Measurements from ENCODE around the gene TCF7L1. TPM values are rescaled to one million over a fixed set of nuclear protein-coding genes. Genes with fewer than 3 reads are reported as not detected.

Gene TCF7L1
- total RNA-seq, 2 donors from 2014 or later: 8.3 to 8.8 TPM

GRCh38 chr2:85132397-85132796, 795 bp upstream of the TCF7L1 start:
- no peak for TF ChIP-seq CTCF (IDR thresholded peaks at IDR 0.05)
- Histone ChIP-seq H3K9me3 (no peaks in the 10 kb centered on the region), H3K27me3 (replicated peaks; ENCODE audit: insufficient read depth) (no peaks in the 10 kb centered on the region), H3K27ac (peak overlapping the region; percentile 2 to 52), H3K4me3 (peak overlapping the region; percentile 78), H3K4me1 (ENCODE audit: control insufficient read depth in 1 of 2, low read depth in 2 of 2) (peaks cover 16 to 26% of the 10 kb centered on the region in 2 donors), H3K36me3 (no peaks in the 10 kb centered on the region)
- ATAC-seq (ENCODE audit: insufficient number of reproducible peaks, low FRiP score, low read depth) (no peak), DNase-seq (ENCODE audit: low spot score) (no peak)

GRCh38 chr2:85133751-85134254, 611 bp downstream of the TCF7L1 start:
- peaks cover 24 to 40% of the 10 kb centered on the region in 2 donors for H3K4me1 ChIP-seq (ENCODE audit: control insufficient read depth in 1 of 2, low read depth in 2 of 2)
- peak overlapping the region; percentile 97 for H3K4me3 ChIP-seq
- TF ChIP-seq CTCF (IDR thresholded peaks at IDR 0.05): no peak
- ATAC-seq (ENCODE audit: insufficient number of reproducible peaks, low FRiP score, low read depth): no peak
- H3K27ac ChIP-seq: peak overlapping the region; percentile 74 to 88
- no peaks in the 10 kb centered on the region for H3K36me3 ChIP-seq
- no peaks in the 10 kb centered on the region for H3K9me3 ChIP-seq
- DNase-seq (ENCODE audit: low spot score): no peak
- no peaks in the 10 kb centered on the region for H3K27me3 ChIP-seq (replicated peaks; ENCODE audit: insufficient read depth)

- no peak for DNase-seq (ENCODE audit: low spot score)
Observed at GRCh38 chr2:85134255-85134895, 1.2 kb downstream of the TCF7L1 start.

GRCh38 chr2:85134896-85135659, 1.9 kb downstream of the TCF7L1 start:
- Histone ChIP-seq H3K4me1 (ENCODE audit: control insufficient read depth in 1 of 2, low read depth in 2 of 2) (peaks cover 24 to 44% of the 10 kb centered on the region in 2 donors), H3K27ac (peak overlapping the region; percentile 74 to 88), H3K36me3 (no peaks in the 10 kb centered on the region), H3K4me3 (peak overlapping the region; percentile 97), H3K27me3 (replicated peaks; ENCODE audit: insufficient read depth) (no peaks in the 10 kb centered on the region), H3K9me3 (no peaks in the 10 kb centered on the region)
- ATAC-seq (ENCODE audit: insufficient number of reproducible peaks, low FRiP score, low read depth): no peak
- DNase-seq (ENCODE audit: low spot score): no peak
- TF ChIP-seq CTCF (IDR thresholded peaks at IDR 0.05): no peak

More at GRCh38 chr2:85134255-85134895, 1.2 kb downstream of the TCF7L1 start:
- ATAC-seq (ENCODE audit: insufficient number of reproducible peaks, low FRiP score, low read depth): no peak
- H3K27me3 ChIP-seq (replicated peaks; ENCODE audit: insufficient read depth): no peaks in the 10 kb centered on the region
- H3K9me3 ChIP-seq: no peaks in the 10 kb centered on the region
- peak overlapping the region; percentile 74 to 88 for H3K27ac ChIP-seq
- H3K36me3 ChIP-seq: no peaks in the 10 kb centered on the region
- H3K4me1 ChIP-seq (ENCODE audit: control insufficient read depth in 1 of 2, low read depth in 2 of 2): peaks cover 24 to 44% of the 10 kb centered on the region in 2 donors
- TF ChIP-seq CTCF (IDR thresholded peaks at IDR 0.05): no peak
- H3K4me3 ChIP-seq: peak overlapping the region; percentile 97

DNA sequence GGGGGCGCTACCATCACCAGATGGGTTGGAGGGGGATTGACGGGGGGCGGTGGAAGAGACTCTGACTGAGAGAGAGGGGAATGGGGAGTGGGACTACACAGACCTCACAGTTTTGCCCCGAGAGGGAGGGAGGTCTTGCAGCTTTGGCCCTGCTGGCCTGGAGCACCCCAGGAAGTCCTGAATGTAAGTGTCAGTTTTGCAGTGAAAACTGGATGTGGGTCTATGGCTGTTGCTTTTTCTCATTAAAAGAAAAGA, 2.4 kb downstream of the TCF7L1 start:
- DNase-seq (ENCODE audit: low spot score): no peak
- no peak for ATAC-seq (ENCODE audit: insufficient number of reproducible peaks, low FRiP score, low read depth)
- H3K9me3 ChIP-seq: no peaks in the 10 kb centered on the region
- no peaks in the 10 kb centered on the region for H3K36me3 ChIP-seq
- no peaks in the 10 kb centered on the region for H3K27me3 ChIP-seq (replicated peaks; ENCODE audit: insufficient read depth)
- peaks cover 24 to 44% of the 10 kb centered on the region in 2 donors for H3K4me1 ChIP-seq (ENCODE audit: control insufficient read depth in 1 of 2, low read depth in 2 of 2)
- TF ChIP-seq CTCF (IDR thresholded peaks at IDR 0.05): no peak
- H3K4me3 ChIP-seq: peak overlapping the region; percentile 97
- peak overlapping the region; percentile 74 to 88 for H3K27ac ChIP-seq
